ENCODE results near the gene RNF213.

RNF213 gene

GRCh38 chr17:80424878-80425765, 164.5 kb downstream of the RNF213 start:
- no peak for DNase-seq

- no peak for DNase-seq
These were observed 165.3 kb downstream of the RNF213 start for GRCh38 chr17:80425835-80426426.

GRCh38 chr17:80426671-80427326, 166.1 kb downstream of the RNF213 start:
- peak; percentile 90 for DNase-seq

GRCh38 chr17:80427366-80428282, 167.0 kb downstream of the RNF213 start:
- no peak for DNase-seq

- DNase-seq = no peak
These were observed 167.7 kb downstream of the RNF213 start for GRCh38 chr17:80428363-80428762.

GRCh38 chr17:80428796-80429195, 168.1 kb downstream of the RNF213 start:
- no peak for DNase-seq

- DNase-seq = no peak
These were observed 169.0 kb downstream of the RNF213 start for GRCh38 chr17:80429356-80430275.

- DNase-seq = no peak
These were observed 170.0 kb downstream of the RNF213 start for GRCh38 chr17:80430446-80431245.

- no peak for DNase-seq
These were observed 170.9 kb downstream of the RNF213 start for GRCh38 chr17:80431246-80432195.

- no peak for DNase-seq
These were observed 171.8 kb downstream of the RNF213 start for GRCh38 chr17:80432350-80432955.

- no peak for DNase-seq
These were observed 172.4 kb downstream of the RNF213 start for GRCh38 chr17:80432961-80433550.

- DNase-seq = no peak
These were observed 173.4 kb downstream of the RNF213 start for GRCh38 chr17:80433916-80434666.

GRCh38 chr17:80437532-80437931, 176.9 kb downstream of the RNF213 start:
- no peak for DNase-seq

- DNase-seq = no peak
These were observed 178.2 kb downstream of the RNF213 start for GRCh38 chr17:80438806-80439205.

GRCh38 chr17:80439499-80439898, 178.8 kb downstream of the RNF213 start:
- no peak for DNase-seq

GRCh38 chr17:80441133-80441578, 180.5 kb downstream of the RNF213 start:
- peak; percentile 30 for DNase-seq

- DNase-seq = no peak
These were observed 181.1 kb downstream of the RNF213 start for GRCh38 chr17:80441598-80442322.

Data from activated CD4-positive, alpha-beta T cell treated with anti-CD3 and anti-CD28 coated beads, Interleukin-10, Interleukin-2, amounts not matched to agents 100 ng/mL and 50 ng/mL, durations not matched to agents 16 hours and 8 hours (primary cell).